Endothelial cell of umbilical vein (primary cell): ENCODE measurements around the gene VPS41. TPM values are rescaled to one million over a fixed set of nuclear protein-coding genes. Genes with fewer than 3 reads are reported as not detected.

Experiments
- BruUV-seq: library from RNA; stranded (reverse); fragments of 400-500 nt; replicated peaks from 2 replicates; lab custom pipeline; 2021; lab: Mats Ljungman, UMichigan
- CTCF ChIA-PET: fragments of 300-600, 350-600 bp; sonication (Branson Sonifier 250); formaldehyde crosslinking; loops from one replicate; lab custom pipeline; 2021; ENCODE audit warnings: antibody characterized with exemption, inconsistent platforms; lab: Charles Lee
- POLR2A ChIA-PET: fragments of 300-600, 350-600 bp; sonication (Branson Sonifier 250); formaldehyde crosslinking; loops from one replicate; lab custom pipeline; 2021; ENCODE audit warnings: antibody characterized with exemption, inconsistent platforms; lab: Charles Lee
- DNase-seq: peaks from one replicate; pipeline ENCODE4 v3.0.0-alpha.2; 2011; ENCODE audit warnings: low read depth, low spot score
- FAIRE-seq: peaks from 2 replicates; lab custom pipeline; 2011; peaks lifted over from hg19 to GRCh38; lab: Jason Lieb, UNC
- H2AFZ ChIP-seq: 2 replicates; pipeline ENCODE4 v1.6.0; 2012; ENCODE audit warnings: low read depth, low read length, control low read depth, inconsistent platforms
- H3K27ac ChIP-seq: 2 replicates; pipeline ENCODE4 v1.5.1; 2011; ENCODE audit warnings: low read depth, mild to moderate bottlenecking, control low read depth, low read length, moderate library complexity; ENCODE audit not compliant: insufficient read depth
- H3K27me3 ChIP-seq, 2 experiments: 2 replicates each; pipeline versions ENCODE4 v1.6.0 to v1.6.1; 2011; ENCODE audit warnings: low read length in 2 of 2, mixed read lengths in 1 of 2; ENCODE audit not compliant: control insufficient read depth in 2 of 2, insufficient read depth in 2 of 2
- H3K36me3 ChIP-seq, 2 experiments: 2 replicates in 1 of 2; 3 replicates in 1 of 2; pipeline ENCODE4 v1.5.1; 2011; ENCODE audit warnings: low read length in 2 of 2, mild to moderate bottlenecking in 1 of 2, moderate library complexity in 1 of 2; ENCODE audit not compliant: control insufficient read depth in 2 of 2, insufficient read depth in 2 of 2; ENCODE audit errors: extremely low read depth in 1 of 2
- H3K4me1 ChIP-seq: 3 replicates; pipeline ENCODE4 v1.5.1; 2011; ENCODE audit warnings: mild to moderate bottlenecking, low read length; ENCODE audit not compliant: control insufficient read depth, insufficient read depth; ENCODE audit errors: extremely low read depth
- H3K4me2 ChIP-seq: 2 replicates; pipeline ENCODE4 v1.6.1; 2011; ENCODE audit warnings: low read length, control low read depth, mixed read lengths; ENCODE audit not compliant: insufficient read depth
- H3K4me3 ChIP-seq, 3 experiments: fragments of 200-600 bp in 1 of 3; sonication (generic), shearing (Covaris generic) in 1 of 3; replicated peaks in 1 of 3; 2 replicates each; pipeline ENCODE4 v1.5.1; 2011 to 2016; ENCODE audit warnings: control low read depth in 3 of 3, low read length in 3 of 3, mild to moderate bottlenecking in 2 of 3, inconsistent platforms in 1 of 3, low read depth in 1 of 3, moderate library complexity in 1 of 3; ENCODE audit not compliant: insufficient read depth in 1 of 3
- H3K79me2 ChIP-seq: 2 replicates; pipeline ENCODE4 v1.6.0; 2012; ENCODE audit warnings: low read length, inconsistent platforms; ENCODE audit not compliant: control insufficient read depth, insufficient read depth
- H3K9ac ChIP-seq: replicated peaks from 2 replicates; pipeline ENCODE3; 2011; ENCODE audit warnings: low read length, control low read depth; ENCODE audit not compliant: insufficient read depth; ENCODE audit errors: extremely low read depth
- H3K9me1 ChIP-seq: replicated peaks from 3 replicates; pipeline ENCODE4 v1.6.0; 2011; ENCODE audit warnings: mild to moderate bottlenecking, low read length; ENCODE audit not compliant: control insufficient read depth, insufficient read depth; ENCODE audit errors: extremely low read depth
- H3K9me3 ChIP-seq: replicated peaks from 2 replicates; pipeline ENCODE4 v1.5.1; 2012; ENCODE audit warnings: low read length, inconsistent platforms; ENCODE audit not compliant: control insufficient read depth, insufficient read depth
- H4K20me1 ChIP-seq: replicated peaks from 2 replicates; pipeline ENCODE3; 2011; ENCODE audit warnings: mild to moderate bottlenecking, low read length; ENCODE audit not compliant: control insufficient read depth, insufficient read depth; ENCODE audit errors: extremely low read depth
- EZH2 ChIP-seq: IDR thresholded peaks from 2 replicates; pipeline ENCODE4 v1.6.1; 2012; ENCODE audit warnings: borderline replicate concordance, low read depth, mild to moderate bottlenecking, moderate library complexity, low read length, inconsistent platforms; ENCODE audit not compliant: severe bottlenecking
- FOS ChIP-seq: IDR thresholded peaks from 2 replicates; pipeline ENCODE4 v1.6.1; 2011; ENCODE audit warnings: mild to moderate bottlenecking, low read length, moderate library complexity, borderline replicate concordance; ENCODE audit not compliant: insufficient read depth
- GATA2 ChIP-seq: IDR thresholded peaks from 2 replicates; pipeline ENCODE4 v1.7.0; 2011; ENCODE audit warnings: low read depth, mild to moderate bottlenecking, moderate library complexity, mixed read lengths, low read length; ENCODE audit not compliant: insufficient read length, insufficient read depth
- JUN ChIP-seq: IDR thresholded peaks from 2 replicates; pipeline ENCODE4 v1.6.1; 2011; ENCODE audit warnings: borderline replicate concordance, low read depth; ENCODE audit not compliant: insufficient read length, insufficient read depth
- MYC ChIP-seq: IDR thresholded peaks from one replicate; pipeline ENCODE4 v1.6.1; 2011; ENCODE audit warnings: mild to moderate bottlenecking, low read depth, low read length
- POLR2A ChIP-seq: IDR thresholded peaks from 2 replicates; pipeline ENCODE4 v1.6.1; 2012; ENCODE audit warnings: low read depth, mild to moderate bottlenecking, control low read depth, low read length
- POLR2AphosphoS5 ChIP-seq: IDR thresholded peaks from 2 replicates; pipeline ENCODE4 v1.6.1; 2012; ENCODE audit warnings: low read depth, mild to moderate bottlenecking, control low read depth, low read length, moderate library complexity; ENCODE audit not compliant: insufficient read depth
- dilution Hi-C: fragments of 300-500 bp; cut with MboI; formaldehyde crosslinking; loops from one replicate; pipeline ENCODE4 v1.15.0; 2019; ENCODE audit warnings: low sequenced_read_pairs; ENCODE audit not compliant: extremely low pct_ligation_motif_present
- intact Hi-C: fragments of 100-400 bp; cut with micrococcal nuclease; formaldehyde crosslinking; loops from one replicate; pipeline ENCODE4 v1.10.0; 2022
- polyA plus RNA-seq, 4 experiments: library from polyadenylated mRNA; depleted of rRNA in 3 of 4; stranded (reverse) in 3 of 4; unstranded in 1 of 4; fragments of >200 nt; gene quantifications; 2 replicates each; pipeline versions ENCODE4 v1.2.1 to v1.2.3, GENCODE V29; 2011 to 2012; ENCODE audit warnings: missing spikeins in 1 of 4
- total RNA-seq: library from RNA; stranded (reverse); gene quantifications from 2 replicates; pipeline ENCODE4 v1.2.3, GENCODE V29; 2021
- TF ChIP-seq, protein P1 (sequence below): IDR thresholded peaks from 2 replicates; pipeline ENCODE4 v1.6.1; 2011; ENCODE audit not compliant: insufficient read depth, insufficient read length
- TF ChIP-seq, protein P2 (sequence below), 2 donors: IDR thresholded peaks; 1 replicate in 1 of 2; 2 replicates in 1 of 2; pipeline ENCODE4 v1.5.1; 2011; ENCODE audit warnings: low read length in 2 of 2, mild to moderate bottlenecking in 2 of 2, moderate library complexity in 2 of 2, control low read depth in 1 of 2, inconsistent platforms in 1 of 2, low read depth in 1 of 2; ENCODE audit not compliant: insufficient read depth in 1 of 2; ENCODE audit errors: extremely low read depth in 1 of 2

The VPS41 gene
- total and polyA plus RNA-seq, 2 donors (not counting 3 experiments of a cell fraction or from before 2014, with no cell fraction given) = 14.3 to 79.8 TPM

DNA sequence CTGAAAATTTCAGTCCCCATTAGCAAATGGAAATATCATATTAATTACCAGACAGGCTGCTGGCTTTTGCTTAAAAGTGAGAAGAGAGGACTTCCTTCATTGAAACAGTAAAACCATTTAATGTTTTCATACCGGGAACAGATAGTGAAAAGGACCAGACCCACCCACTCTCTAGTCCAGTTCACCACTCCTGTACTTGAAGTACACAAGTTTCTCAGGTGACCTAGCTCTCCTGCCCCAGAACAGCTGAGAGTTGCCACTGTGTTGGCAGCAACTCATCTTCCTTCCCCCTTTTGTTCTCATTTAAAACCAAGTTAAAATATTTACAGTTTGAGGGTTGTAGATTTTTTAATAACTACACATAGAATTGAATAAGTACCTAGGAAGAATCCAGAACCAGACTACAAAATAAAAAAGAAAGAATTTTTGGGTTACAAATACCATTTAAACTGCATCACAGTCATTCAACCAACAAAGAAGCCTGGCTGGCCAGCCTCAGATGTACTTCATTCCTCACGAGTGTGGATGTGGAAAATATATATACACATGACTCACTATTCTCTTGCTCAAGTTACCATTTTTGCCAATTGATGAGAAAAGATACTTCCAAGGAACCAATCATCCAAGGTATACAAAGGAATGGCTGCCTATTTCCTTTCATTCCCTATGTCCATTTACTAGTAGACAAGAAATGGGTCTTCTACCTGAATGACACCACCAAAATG is 68.1 kb downstream of the VPS41 start:
- no peak overlapping the region for H3K27ac ChIP-seq
- H2AFZ ChIP-seq = no peak overlapping the region
- dilution Hi-C loops (no loop called here), intact Hi-C loops (no loop called here)
- H3K27me3 ChIP-seq = no peaks in the 10 kb centered on the region
- no peaks in the 10 kb centered on the region for H3K9me3 ChIP-seq
- H3K4me1 ChIP-seq = peaks cover 2% of the 10 kb centered on the region
- FAIRE-seq = no peak
- H3K4me3 ChIP-seq = no peak overlapping the region
- H4K20me1 ChIP-seq = peaks cover 2% of the 10 kb centered on the region
- no peak for TF ChIP-seq MYC
- no peak for TF ChIP-seq EZH2
- TF ChIP-seq, protein P1, sequence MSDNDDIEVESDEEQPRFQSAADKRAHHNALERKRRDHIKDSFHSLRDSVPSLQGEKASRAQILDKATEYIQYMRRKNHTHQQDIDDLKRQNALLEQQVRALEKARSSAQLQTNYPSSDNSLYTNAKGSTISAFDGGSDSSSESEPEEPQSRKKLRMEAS = no peak
- TF ChIP-seq POLR2AphosphoS5 = no peak
- TF ChIP-seq FOS = no peak
- no peak for TF ChIP-seq JUN
- TF ChIP-seq GATA2 = no peak
- TF ChIP-seq, protein P2, sequence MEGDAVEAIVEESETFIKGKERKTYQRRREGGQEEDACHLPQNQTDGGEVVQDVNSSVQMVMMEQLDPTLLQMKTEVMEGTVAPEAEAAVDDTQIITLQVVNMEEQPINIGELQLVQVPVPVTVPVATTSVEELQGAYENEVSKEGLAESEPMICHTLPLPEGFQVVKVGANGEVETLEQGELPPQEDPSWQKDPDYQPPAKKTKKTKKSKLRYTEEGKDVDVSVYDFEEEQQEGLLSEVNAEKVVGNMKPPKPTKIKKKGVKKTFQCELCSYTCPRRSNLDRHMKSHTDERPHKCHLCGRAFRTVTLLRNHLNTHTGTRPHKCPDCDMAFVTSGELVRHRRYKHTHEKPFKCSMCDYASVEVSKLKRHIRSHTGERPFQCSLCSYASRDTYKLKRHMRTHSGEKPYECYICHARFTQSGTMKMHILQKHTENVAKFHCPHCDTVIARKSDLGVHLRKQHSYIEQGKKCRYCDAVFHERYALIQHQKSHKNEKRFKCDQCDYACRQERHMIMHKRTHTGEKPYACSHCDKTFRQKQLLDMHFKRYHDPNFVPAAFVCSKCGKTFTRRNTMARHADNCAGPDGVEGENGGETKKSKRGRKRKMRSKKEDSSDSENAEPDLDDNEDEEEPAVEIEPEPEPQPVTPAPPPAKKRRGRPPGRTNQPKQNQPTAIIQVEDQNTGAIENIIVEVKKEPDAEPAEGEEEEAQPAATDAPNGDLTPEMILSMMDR (IDR thresholded peaks at IDR 0.05; ENCODE audit: extremely low read depth in 1 of 2, insufficient read depth in 1 of 2, low read depth in 1 of 2, low read length in 2 of 2) = no peak
- no peak for TF ChIP-seq POLR2A
- ChIA-PET CTCF (interaction anchor here (1.0 kb wide), 1 partner anchor 44 kb away, joined by 3 read pairs; no protein-coding TSS in a partner anchor), POLR2A (no interaction called here)
- no peak overlapping the region for H3K4me2 ChIP-seq
- no peak overlapping the region for H3K9ac ChIP-seq
- BruUV-seq = no TSS peak
- no peaks in the 10 kb centered on the region for H3K79me2 ChIP-seq
- no peaks in the 10 kb centered on the region for H3K36me3 ChIP-seq
- DNase-seq = peak; percentile 50
- no peaks in the 10 kb centered on the region for H3K9me1 ChIP-seq
